NB4 (cell line): Measurements from ENCODE around the gene NSMCE4A.
"Not testable (repeated sequence)": the region's sequence is repeated elsewhere in the genome, so short reads cannot be mapped to it uniquely, and the experiment has no call there.

Experiments used
- DNase-seq: peaks from one replicate; pipeline ENCODE4 v3.0.0; 2010; ENCODE audit warnings: low read depth
- H3K4me3 ChIP-seq: one replicate; pipeline ENCODE4 v1.5.1; 2011; ENCODE audit warnings: mild to moderate bottlenecking, low read depth, low read length, moderate library complexity
- CTCF ChIP-seq: IDR thresholded peaks from one replicate; pipeline ENCODE4 v1.5.1; 2012; ENCODE audit warnings: low read depth, low read length
- MAX ChIP-seq: IDR thresholded peaks from 2 replicates; pipeline ENCODE4 v1.6.1; 2011; ENCODE audit warnings: low read depth, low read length
- MYC ChIP-seq: IDR thresholded peaks from 2 replicates; pipeline ENCODE4 v1.6.1; 2011; ENCODE audit warnings: low read depth, low read length
- POLR2A ChIP-seq: IDR thresholded peaks from 2 replicates; pipeline ENCODE4 v1.6.1; 2011; ENCODE audit warnings: mild to moderate bottlenecking; ENCODE audit not compliant: insufficient read length; ENCODE audit errors: extremely low read depth

The NSMCE4A gene

GRCh38 chr10:121974535-121975294 is at the start of gene NSMCE4A:
Gene NSMCE4A, minus strand, starts transcription at chr10:121975217. Its CDS starts 52 bp downstream, at chr10:121975165.
- peak within 1 kb of the TSS; percentile 77 for H3K4me3 ChIP-seq
- peak; percentile 90 for DNase-seq
- TF ChIP-seq MYC (peak; percentile 79), POLR2A (peak; percentile 70), MAX (peak; percentile 45), CTCF (no peak)

GRCh38 chr10:122023257-122023656 is 48.2 kb upstream of the NSMCE4A start:
- H3K4me3 ChIP-seq, DNase-seq: not testable (repeated sequence)

- DNase-seq, result no peak
- TF ChIP-seq CTCF (no peak), MAX (no peak), POLR2A (no peak), MYC (no peak)
- no peak overlapping the region for H3K4me3 ChIP-seq
Observed at GRCh38 chr10:122022276-122022675, 47.3 kb upstream of the NSMCE4A start.

GRCh38 chr10:122021828-122022227 is 46.8 kb upstream of the NSMCE4A start:
- H3K4me3 ChIP-seq, result no peak overlapping the region
- DNase-seq, result no peak
- TF ChIP-seq POLR2A (no peak), MYC (no peak), MAX (no peak), CTCF (no peak)

GRCh38 chr10:122021379-122021778 is 46.4 kb upstream of the NSMCE4A start:
- H3K4me3 ChIP-seq, result no peak overlapping the region
- no peak for DNase-seq
- TF ChIP-seq MAX (no peak), MYC (no peak), POLR2A (no peak), CTCF (no peak)

GRCh38 chr10:122020226-122020625 is 45.2 kb upstream of the NSMCE4A start:
- no peak for DNase-seq
- TF ChIP-seq POLR2A, result no peak
- no peak for TF ChIP-seq MAX
- TF ChIP-seq CTCF, result no peak
- TF ChIP-seq MYC, result no peak

More at GRCh38 chr10:122020226-122020625, 45.2 kb upstream of the NSMCE4A start:
- no peak overlapping the region for H3K4me3 ChIP-seq
